ENCODE data around the gene TSPAN9. TPM values are rescaled to one million over a fixed set of nuclear protein-coding genes. Genes with fewer than 3 reads are reported as not detected.

TSPAN9 gene
- total and polyA plus RNA-seq, 4 donors = 23.0 to 72.3 (median 33.9) TPM

DNA sequence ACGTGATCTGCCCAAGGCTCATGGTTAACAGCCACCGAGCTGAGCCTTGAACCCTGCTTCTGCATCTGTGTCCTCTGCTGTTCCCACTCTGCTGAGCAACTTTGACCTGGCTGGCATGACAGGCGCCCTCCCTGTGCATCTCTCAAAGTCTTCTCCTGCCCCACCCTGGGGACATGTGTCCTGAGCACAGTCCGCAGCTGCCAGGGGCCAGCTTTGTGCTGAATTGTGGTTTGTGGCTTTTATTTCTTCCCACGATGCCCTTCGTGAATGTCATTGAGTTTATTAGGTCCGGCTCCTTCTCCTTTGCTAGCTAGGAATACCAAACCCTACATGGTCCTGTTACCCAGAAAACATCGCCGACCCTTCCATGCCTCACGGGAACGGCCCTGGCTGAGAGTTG is 161.0 kb downstream of the TSPAN9 start:
- ATAC-seq (ENCODE audit: insufficient read depth, low FRiP score) (no peak), DNase-seq (no peak)
- Histone ChIP-seq H3K4me1 (ENCODE audit: control insufficient read depth in 5 of 5, insufficient read depth in 5 of 5, low read length in 5 of 5) (peaks cover 0 to 3% (median 0%) of the 10 kb centered on the region in 5 donors), H3K36me3 (ENCODE audit: control insufficient read depth in 4 of 4, insufficient read depth in 4 of 4, low read length in 4 of 4) (peaks cover 0 to 5% (median 2%) of the 10 kb centered on the region in 4 donors), H3K9me3 (ENCODE audit: control insufficient read depth in 4 of 4, insufficient read depth in 3 of 4, low read length in 3 of 4) (no peaks in the 10 kb centered on the region), H3K9ac (ENCODE audit: insufficient read depth in 1 of 2, low read length in 2 of 2) (no peak overlapping the region), H3K27ac (ENCODE audit: low read depth in 1 of 2, low read length in 1 of 2) (peak overlapping the region in 1 of 2 donors; percentile 89), H3K27me3 (ENCODE audit: control insufficient read depth in 3 of 3, insufficient read depth in 3 of 3, low read length in 2 of 3) (no peaks in the 10 kb centered on the region), H3K4me3 (no peak overlapping the region)
- WGBS, 2 donors = 81% methylated on average over 11 of the region's 11 CpGs
- TF ChIP-seq, protein P1, sequence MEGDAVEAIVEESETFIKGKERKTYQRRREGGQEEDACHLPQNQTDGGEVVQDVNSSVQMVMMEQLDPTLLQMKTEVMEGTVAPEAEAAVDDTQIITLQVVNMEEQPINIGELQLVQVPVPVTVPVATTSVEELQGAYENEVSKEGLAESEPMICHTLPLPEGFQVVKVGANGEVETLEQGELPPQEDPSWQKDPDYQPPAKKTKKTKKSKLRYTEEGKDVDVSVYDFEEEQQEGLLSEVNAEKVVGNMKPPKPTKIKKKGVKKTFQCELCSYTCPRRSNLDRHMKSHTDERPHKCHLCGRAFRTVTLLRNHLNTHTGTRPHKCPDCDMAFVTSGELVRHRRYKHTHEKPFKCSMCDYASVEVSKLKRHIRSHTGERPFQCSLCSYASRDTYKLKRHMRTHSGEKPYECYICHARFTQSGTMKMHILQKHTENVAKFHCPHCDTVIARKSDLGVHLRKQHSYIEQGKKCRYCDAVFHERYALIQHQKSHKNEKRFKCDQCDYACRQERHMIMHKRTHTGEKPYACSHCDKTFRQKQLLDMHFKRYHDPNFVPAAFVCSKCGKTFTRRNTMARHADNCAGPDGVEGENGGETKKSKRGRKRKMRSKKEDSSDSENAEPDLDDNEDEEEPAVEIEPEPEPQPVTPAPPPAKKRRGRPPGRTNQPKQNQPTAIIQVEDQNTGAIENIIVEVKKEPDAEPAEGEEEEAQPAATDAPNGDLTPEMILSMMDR (IDR thresholded peaks at IDR 0.05; ENCODE audit: control extremely low read depth, extremely low read depth) = no peak

DNA sequence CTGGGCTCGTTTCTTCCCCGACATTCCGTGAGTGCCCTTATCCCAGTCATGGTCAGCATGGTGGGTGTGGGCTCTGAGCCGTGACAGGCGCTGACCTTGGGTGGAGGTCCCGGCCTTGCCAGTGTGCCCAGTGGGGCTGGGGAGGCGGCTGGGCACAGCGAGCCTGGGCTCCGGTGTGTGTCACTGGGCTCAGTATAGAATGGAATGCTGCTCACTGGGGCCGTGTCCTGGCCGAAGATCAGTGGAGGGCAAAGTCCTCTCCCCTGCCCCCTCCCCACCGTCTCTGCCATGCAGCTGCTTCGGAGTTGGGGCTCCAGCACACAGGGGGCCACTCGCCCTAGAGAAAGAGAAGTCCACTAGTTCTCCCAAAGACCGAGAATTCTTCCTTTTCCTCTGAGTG is 164.4 kb downstream of the TSPAN9 start:
- DNase-seq (no peak), ATAC-seq (ENCODE audit: insufficient read depth, low FRiP score) (no peak)
- Histone ChIP-seq H3K36me3 (ENCODE audit: control insufficient read depth in 4 of 4, insufficient read depth in 4 of 4, low read length in 4 of 4) (peaks cover 0 to 4% (median 1%) of the 10 kb centered on the region in 4 donors), H3K9me3 (ENCODE audit: control insufficient read depth in 4 of 4, insufficient read depth in 3 of 4, low read length in 3 of 4) (no peaks in the 10 kb centered on the region), H3K4me1 (ENCODE audit: control insufficient read depth in 5 of 5, insufficient read depth in 5 of 5, low read length in 5 of 5) (peaks cover under 1 to 6% (median 4%) of the 10 kb centered on the region in 5 donors), H3K9ac (ENCODE audit: insufficient read depth in 1 of 2, low read length in 2 of 2) (no peak overlapping the region), H3K4me3 (no peak overlapping the region), H3K27ac (ENCODE audit: low read depth in 1 of 2, low read length in 1 of 2) (peak overlapping the region in 1 of 2 donors; percentile 94), H3K27me3 (ENCODE audit: control insufficient read depth in 3 of 3, insufficient read depth in 3 of 3, low read length in 2 of 3) (no peaks in the 10 kb centered on the region)
- WGBS, 2 donors = 90 to 92% methylated on average over 15 of the region's 15 CpGs
- TF ChIP-seq, protein P1 (IDR thresholded peaks at IDR 0.05; ENCODE audit: control extremely low read depth, extremely low read depth) = no peak

DNA sequence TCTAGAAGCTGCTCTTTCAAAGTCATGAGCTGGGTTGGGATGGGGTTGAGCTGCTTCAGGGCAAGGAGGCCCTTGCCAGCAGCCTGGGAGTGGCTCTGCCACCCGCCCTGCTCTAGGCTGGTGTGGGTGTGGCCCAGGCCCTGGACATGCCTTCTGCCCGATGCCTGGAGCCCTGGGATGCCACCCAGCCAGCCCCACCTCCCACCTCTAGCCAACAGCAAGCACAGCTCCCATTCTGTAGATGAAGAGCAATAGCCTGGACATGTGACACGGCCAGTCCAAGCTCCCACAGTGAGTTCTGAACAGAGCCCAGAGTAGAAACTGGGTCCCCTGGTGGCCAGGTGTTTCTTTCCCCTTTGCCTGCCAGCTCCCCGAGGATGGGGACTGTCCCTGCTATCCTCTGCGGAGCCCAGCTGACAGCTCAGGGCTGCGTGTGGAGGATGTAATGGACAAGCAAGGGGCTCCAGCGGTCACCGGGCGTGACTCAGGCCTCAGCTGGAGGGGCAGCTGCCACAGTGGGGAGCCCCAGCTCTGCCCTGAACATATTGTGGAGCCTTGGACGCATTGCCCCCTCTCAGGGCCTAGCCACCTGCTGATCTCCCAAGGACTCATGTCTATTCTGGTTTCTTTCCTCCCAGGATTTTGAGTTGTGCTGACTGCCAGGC is 165.2 kb downstream of the TSPAN9 start:
- Histone ChIP-seq H3K27me3 (ENCODE audit: control insufficient read depth in 3 of 3, insufficient read depth in 3 of 3, low read length in 2 of 3) (no peaks in the 10 kb centered on the region), H3K9ac (ENCODE audit: insufficient read depth in 1 of 2, low read length in 2 of 2) (no peak overlapping the region), H3K4me3 (no peak overlapping the region), H3K4me1 (ENCODE audit: control insufficient read depth in 5 of 5, insufficient read depth in 5 of 5, low read length in 5 of 5) (peaks cover 2 to 9% (median 4%) of the 10 kb centered on the region in 5 donors), H3K36me3 (ENCODE audit: control insufficient read depth in 4 of 4, insufficient read depth in 4 of 4, low read length in 4 of 4) (peaks cover 0 to 4% (median 1%) of the 10 kb centered on the region in 4 donors), H3K9me3 (ENCODE audit: control insufficient read depth in 4 of 4, insufficient read depth in 3 of 4, low read length in 3 of 4) (no peaks in the 10 kb centered on the region), H3K27ac (ENCODE audit: low read depth in 1 of 2, low read length in 1 of 2) (peak overlapping the region in 1 of 2 donors; percentile 94)
- ATAC-seq (ENCODE audit: insufficient read depth, low FRiP score) = no peak
- TF ChIP-seq, protein P1 (IDR thresholded peaks at IDR 0.05; ENCODE audit: control extremely low read depth, extremely low read depth) = no peak
- DNase-seq = no peak
- WGBS, 2 donors = 88 to 92% methylated on average over 10 of the region's 10 CpGs
